Neural crest cell (in vitro differentiated cells): Measurements from ENCODE around the gene SPHK1. TPM values are rescaled to one million over a fixed set of nuclear protein-coding genes. Genes with fewer than 3 reads are reported as not detected.
A peak's percentile ranks its signal among the peaks of the same experiment; 100 is the strongest.

Experiments
- DNase-seq: peaks from one replicate; pipeline ENCODE4 v3.0.0; 2021; ENCODE audit warnings: low read depth, mixed read lengths, low spot score
- H3K27ac Mint-ChIP-seq: one replicate; pipeline ENCODE4 v1.8.0; 2021; ENCODE audit warnings: mild to moderate bottlenecking, mixed read lengths; ENCODE audit not compliant: unreplicated experiment
- H3K27me3 Mint-ChIP-seq: 2 replicates; pipeline ENCODE4 v1.8.0; 2021; ENCODE audit warnings: low read depth, mild to moderate bottlenecking, mixed read lengths
- H3K36me3 Mint-ChIP-seq: 2 replicates; pipeline ENCODE4 v1.8.0; 2021; ENCODE audit warnings: low read depth, mild to moderate bottlenecking, mixed read lengths
- H3K4me1 Mint-ChIP-seq: 2 replicates; pipeline ENCODE4 v1.8.0; 2021; ENCODE audit warnings: mixed read lengths
- H3K4me3 Mint-ChIP-seq: one replicate; pipeline ENCODE4 v1.8.0; 2021; ENCODE audit warnings: mild to moderate bottlenecking, mixed read lengths
- H3K9me3 Mint-ChIP-seq: 2 replicates; pipeline ENCODE4 v1.8.0; 2021; ENCODE audit warnings: mixed read lengths
- CTCF ChIP-seq: fragments of 200-600 bp; sonication (generic); conservative IDR thresholded peaks from 2 replicates; pipeline ENCODE4 v1.5.0; 2021; ENCODE audit warnings: antibody characterized with exemption, mild to moderate bottlenecking
- total RNA-seq: library from RNA; stranded (reverse); gene quantifications from 2 replicates; pipeline ENCODE4 v1.2.1, GENCODE V29; 2021

SPHK1 gene
- total RNA-seq, 1 donor from 2014 or later = 21.1 TPM

- H3K27ac Mint-ChIP-seq = no peak overlapping the region
- peaks cover 3% of the 10 kb centered on the region for H3K36me3 Mint-ChIP-seq
- peaks cover 27% of the 10 kb centered on the region for H3K27me3 Mint-ChIP-seq
- peak overlapping the region; percentile 85 for H3K4me3 Mint-ChIP-seq
- no peaks in the 10 kb centered on the region for H3K9me3 Mint-ChIP-seq
- H3K4me1 Mint-ChIP-seq = peaks cover 44% of the 10 kb centered on the region
- no peak for TF ChIP-seq CTCF
- peak; percentile 26 for DNase-seq
Measured at GRCh38 chr17:76384987-76385891, 830 bp downstream of the SPHK1 start.

- Mint-ChIP-seq H3K9me3 (no peaks in the 10 kb centered on the region), H3K27ac (no peak overlapping the region), H3K4me3 (peak overlapping the region; percentile 85), H3K4me1 (peaks cover 41% of the 10 kb centered on the region), H3K36me3 (peaks cover 3% of the 10 kb centered on the region), H3K27me3 (peaks cover 27% of the 10 kb centered on the region)
- TF ChIP-seq CTCF = peak; percentile 92
- peak; percentile 90 for DNase-seq
Measured at GRCh38 chr17:76385892-76386786, 1.7 kb downstream of the SPHK1 start.

- DNase-seq = no peak
- peaks cover 3% of the 10 kb centered on the region for H3K36me3 Mint-ChIP-seq
- peaks cover 25% of the 10 kb centered on the region for H3K27me3 Mint-ChIP-seq
- no peak for TF ChIP-seq CTCF
- no peak overlapping the region for H3K27ac Mint-ChIP-seq
- peak overlapping the region; percentile 85 for H3K4me3 Mint-ChIP-seq
- no peaks in the 10 kb centered on the region for H3K9me3 Mint-ChIP-seq
- peaks cover 31% of the 10 kb centered on the region for H3K4me1 Mint-ChIP-seq
Measured at GRCh38 chr17:76386966-76387765, 2.8 kb downstream of the SPHK1 start.

GRCh38 chr17:76388966-76389888 lies 4.8 kb downstream of the SPHK1 start:
- no peak for DNase-seq
- Mint-ChIP-seq H3K27ac (peak overlapping the region; percentile 50), H3K4me1 (peaks cover 23% of the 10 kb centered on the region), H3K4me3 (peak overlapping the region; percentile 35), H3K36me3 (peaks cover 6% of the 10 kb centered on the region), H3K9me3 (no peaks in the 10 kb centered on the region), H3K27me3 (peaks cover 18% of the 10 kb centered on the region)
- TF ChIP-seq CTCF = no peak
